Measurements from ENCODE around the gene SERPINB5.

SERPINB5 gene

DNA sequence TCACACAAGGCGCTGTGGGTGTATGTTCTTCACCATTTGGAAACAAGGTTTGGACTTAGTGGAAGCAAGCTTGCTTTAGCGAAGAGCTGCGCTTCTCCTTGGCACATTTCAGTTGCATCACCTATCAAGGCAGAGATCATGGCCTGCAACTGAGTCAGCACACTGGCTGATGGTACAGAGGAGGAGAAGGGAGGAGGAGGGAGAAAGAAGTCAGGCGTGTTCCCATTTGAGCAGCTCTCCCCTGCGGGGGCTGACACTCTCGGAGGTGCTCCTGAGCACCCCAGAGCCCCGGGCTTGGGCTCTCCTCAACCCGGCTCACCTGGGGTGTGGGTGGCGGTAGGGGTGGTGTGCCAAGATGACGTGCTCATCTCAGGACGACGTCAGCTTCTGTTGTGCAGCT lies 6.0 kb upstream of the SERPINB5 start:
- DNase-seq (ENCODE audit: low spot score): no peak

DNA sequence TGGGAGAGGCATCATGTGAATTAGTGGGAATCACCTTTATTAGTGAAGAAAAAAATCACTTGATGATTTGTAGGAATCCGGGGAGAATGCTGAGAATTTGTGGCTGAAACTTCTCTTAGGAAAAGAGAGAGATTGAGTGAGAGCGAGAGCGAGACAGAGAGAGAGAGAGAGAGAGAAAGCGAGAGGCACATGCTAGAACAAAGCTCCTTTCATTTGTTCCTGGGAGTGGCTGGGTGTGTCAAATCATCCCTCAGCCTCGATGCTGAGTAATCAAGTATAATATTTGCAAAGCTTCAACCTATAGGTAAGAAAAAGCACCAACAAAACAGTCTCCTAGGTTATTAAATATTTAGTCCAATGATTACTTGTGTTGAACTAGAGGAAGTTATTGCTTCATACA lies 4.4 kb upstream of the SERPINB5 start:
- DNase-seq (ENCODE audit: low spot score): no peak

DNA sequence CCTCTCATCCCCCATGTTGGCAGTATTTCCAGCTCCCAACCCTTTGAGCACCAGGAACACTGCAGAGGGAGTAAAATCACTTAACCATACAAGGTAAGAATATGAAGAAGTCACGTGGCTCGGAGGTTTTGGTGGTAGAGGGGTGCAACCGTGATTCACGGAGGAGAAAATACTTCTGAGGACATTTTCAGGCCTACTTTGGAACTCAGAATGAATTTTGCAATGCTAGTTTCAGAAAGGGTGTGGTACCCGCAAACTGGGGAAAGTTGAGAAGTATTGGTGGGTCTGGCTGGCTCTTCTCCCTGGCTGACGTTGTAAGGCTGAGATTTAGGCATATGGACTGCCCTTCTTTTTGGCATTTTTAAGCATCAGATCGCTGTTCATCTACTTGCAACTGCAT lies 442 bp downstream of the SERPINB5 start:
- DNase-seq (ENCODE audit: low spot score): no peak

DNA sequence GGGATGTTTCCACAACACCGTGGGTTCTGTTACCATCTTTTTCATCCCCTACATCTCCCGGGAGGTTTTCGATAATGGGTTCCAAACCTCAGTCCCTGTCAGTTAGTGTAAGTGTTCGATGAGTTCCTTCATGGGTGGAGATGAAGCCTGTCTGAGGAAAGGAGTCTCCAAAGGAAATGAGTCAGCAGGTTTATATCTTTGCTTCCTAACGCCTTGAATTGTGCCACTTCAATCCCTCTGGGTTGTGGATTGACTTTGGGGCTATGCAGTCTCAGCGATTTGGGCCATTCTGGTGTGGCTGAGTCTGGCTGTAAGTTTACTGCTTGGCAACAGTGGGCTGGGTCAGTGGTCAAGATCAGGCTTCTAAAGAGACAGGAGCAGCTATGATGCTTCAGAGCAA lies 1.2 kb downstream of the SERPINB5 start:
- DNase-seq (ENCODE audit: low spot score): no peak

DNA sequence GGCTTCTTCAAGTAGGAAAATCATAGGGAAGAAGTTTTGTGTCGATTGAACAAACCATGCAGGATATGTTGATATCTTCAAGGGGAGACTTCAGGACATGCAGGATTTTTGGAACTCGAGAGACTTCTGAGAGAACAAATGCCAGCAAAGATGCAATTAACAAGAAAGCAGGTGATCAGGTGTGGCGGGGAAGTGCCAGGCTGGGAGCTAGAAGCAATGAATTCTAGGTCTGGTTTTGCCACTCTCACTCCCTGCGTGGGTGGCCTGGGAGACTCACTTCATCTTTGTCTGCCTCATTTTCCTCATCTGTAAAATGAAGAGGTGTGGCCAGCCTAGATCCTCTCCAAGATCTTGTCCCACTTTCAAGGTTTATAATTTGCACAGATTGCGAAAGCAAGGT lies 3.1 kb downstream of the SERPINB5 start:
- no peak for DNase-seq (ENCODE audit: low spot score)

DNA sequence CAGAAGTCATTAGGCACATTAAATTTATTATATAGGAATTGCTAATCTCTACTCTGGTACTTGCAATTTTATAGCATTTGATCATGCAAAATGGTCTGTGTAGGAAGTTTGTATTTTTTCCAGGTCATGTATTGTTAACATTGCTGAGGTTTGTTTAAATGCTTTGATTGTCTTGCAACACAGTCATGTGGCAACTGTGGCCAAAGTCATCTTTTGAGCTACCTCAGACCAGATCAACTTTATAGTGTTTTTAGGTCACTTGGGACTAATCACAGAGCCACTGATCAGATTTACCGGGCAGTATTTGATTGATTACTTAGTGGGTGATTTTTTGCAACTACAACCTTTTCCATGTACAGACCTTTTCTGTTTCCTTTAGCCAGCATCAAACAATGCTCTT lies 3.7 kb downstream of the SERPINB5 start:
- DNase-seq (ENCODE audit: low spot score): no peak

DNA sequence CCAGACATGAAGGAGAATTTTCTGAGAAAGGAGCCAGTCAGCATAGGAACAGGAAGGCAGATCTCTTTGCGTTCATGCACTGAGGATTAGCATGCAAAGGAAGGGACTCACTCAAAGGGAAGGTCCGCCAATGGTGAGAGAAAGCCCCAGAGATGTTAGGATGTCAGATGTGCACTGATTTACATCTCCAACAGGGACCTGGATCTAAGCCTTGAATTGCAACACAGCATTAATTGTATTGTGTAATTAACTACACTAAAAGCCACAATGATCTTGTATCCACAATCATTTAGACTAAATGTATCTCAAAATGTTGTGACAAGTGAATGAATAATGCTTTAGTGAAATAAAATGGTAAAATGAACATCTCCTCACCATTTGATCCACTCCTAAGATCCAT lies 4.2 kb downstream of the SERPINB5 start:
- no peak for DNase-seq (ENCODE audit: low spot score)

DNA sequence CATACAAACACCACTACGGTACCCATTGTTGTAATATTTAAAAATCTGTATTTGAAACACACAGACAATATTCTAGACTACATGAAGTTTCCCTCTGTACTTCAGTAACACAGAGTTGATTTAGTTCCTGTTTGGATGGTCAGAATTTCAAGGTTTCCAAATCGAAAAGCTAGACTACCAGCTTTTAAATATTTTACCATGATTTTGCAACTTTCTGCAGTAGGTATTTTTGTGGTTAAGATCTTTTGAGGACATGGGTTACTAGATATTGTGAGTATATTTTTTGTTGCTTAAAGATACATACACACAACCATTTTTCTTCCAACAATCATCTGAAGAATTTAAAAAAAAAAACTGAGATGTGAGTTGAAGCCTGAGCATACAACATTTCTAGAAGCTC lies 10.9 kb downstream of the SERPINB5 start:
- DNase-seq (ENCODE audit: low spot score): no peak

DNA sequence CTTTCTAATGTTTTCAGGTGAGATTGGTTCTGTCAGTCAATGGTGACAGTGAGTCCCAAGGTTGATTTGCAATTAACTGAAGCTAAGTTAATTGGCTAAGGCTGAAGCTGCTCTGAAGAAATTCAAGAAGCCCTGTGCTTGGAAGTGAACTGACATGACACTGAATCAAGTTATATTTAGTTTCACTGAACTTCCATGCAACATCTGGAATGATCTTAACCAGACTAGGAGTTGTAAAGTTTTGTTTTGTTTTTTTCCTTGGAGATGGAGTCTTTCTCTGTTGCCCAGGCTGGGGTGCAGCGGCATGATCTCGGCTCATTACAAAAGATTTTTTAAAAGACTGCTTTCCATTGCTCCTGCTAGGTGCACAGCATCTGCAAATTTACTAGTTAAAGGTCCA lies 11.4 kb downstream of the SERPINB5 start:
- no peak for DNase-seq (ENCODE audit: low spot score)

DNA sequence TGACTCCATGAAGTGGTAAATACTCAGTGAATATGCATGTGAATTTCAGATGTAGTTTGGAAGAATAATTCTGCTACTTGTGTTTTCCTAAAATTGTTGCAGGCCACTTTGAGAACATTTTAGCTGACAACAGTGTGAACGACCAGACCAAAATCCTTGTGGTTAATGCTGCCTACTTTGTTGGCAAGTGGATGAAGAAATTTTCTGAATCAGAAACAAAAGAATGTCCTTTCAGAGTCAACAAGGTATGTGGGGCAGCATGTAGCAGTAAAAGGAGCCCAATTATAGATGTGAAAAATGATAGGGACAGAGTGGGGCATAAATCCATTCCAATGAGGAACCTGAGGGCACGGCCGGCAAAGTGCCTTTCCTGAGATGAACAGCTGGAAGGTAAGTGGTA lies 16.1 kb downstream of the SERPINB5 start:
- no peak for DNase-seq (ENCODE audit: low spot score)

DNA sequence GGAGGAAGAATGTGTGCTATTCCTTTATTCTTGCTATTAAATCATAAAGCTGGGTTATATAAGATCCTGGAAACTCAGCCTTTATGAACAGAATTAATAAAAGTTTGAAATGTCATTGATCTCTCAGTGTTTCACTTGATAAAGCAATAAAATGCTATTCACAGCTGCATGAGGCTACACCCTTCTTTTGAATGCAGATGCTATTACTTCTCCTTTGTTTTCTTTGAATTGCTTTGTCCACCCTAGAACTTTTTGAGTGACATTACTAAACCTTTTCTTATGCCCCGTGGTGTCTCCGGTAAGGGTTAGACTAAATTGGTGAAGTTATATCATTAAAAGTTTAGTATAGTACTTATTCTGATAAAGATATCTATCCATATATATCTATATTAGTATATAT lies 18.9 kb downstream of the SERPINB5 start:
- no peak for DNase-seq (ENCODE audit: low spot score)

DNA sequence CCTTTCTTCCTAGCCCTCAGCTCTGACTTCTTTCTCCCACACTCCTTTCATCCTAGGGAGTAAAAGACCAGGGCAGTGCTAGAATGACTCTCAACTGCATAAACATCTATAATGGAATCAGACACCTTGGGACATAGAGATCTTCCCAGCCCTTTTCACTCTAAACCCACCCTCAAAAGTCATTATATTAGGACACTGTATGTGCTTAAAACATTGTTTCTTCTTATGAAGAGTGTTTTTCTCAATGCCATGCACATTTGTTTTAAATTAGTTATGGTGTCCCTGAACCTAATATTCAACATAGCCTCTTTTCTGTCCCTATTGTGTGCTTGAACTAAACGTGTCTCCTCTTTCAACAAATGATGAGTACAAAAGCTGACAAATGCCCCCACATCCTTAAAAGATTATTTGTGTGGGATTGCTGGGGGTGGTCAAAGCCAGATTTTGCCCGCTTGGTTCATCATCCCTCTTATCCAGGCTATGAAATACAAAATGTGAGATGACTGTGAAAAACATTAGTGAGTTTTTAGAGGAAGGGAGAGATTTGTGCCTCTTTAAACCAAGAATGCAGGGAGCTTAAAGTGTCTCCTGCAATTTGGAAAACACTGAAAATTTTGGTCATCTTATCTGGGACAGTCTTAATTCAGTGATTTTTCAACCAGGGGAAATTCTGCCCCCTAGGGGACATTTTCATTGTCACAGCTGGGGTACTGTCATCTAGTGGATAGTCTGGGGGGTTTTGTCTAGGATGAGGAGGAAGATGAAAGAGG lies 29.0 kb downstream of the SERPINB5 start:
- peak; percentile 21 for DNase-seq (ENCODE audit: low spot score)

DNA sequence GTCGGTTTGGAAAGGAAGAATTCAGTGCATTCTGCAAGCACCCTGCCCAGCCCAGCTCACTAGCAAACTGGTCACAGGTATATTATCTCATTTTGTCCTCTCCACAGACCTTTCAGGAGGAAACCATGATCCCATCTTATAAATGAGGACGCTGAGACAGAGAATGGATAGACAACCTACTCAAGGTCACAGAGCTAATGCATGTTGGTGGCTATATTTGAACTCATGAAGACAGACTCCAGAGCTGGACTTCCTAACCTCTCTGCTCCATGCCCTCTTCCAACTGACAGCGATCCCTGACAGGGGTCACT lies 29.5 kb downstream of the SERPINB5 start:
- no peak for DNase-seq (ENCODE audit: low spot score)

DNA sequence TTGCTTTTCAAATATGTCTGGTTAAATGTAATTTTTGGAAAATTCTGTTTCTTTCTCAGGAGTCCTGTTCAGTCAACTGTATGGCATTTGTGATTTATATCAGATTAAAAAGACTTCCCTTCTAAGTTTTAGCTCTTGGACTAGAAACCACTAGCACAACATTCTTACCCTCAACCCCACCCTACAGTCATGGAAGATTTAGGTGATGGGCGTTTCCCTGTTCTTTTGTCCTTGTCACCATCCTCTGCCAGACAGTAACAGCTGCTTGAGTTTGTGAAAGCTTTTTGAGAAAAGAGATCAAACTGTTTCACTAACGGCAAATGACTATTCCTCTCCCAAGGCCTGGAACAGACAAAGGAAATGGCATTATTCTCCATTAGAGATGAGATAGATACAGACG lies 31.8 kb downstream of the SERPINB5 start:
- no peak for DNase-seq (ENCODE audit: low spot score)

DNA sequence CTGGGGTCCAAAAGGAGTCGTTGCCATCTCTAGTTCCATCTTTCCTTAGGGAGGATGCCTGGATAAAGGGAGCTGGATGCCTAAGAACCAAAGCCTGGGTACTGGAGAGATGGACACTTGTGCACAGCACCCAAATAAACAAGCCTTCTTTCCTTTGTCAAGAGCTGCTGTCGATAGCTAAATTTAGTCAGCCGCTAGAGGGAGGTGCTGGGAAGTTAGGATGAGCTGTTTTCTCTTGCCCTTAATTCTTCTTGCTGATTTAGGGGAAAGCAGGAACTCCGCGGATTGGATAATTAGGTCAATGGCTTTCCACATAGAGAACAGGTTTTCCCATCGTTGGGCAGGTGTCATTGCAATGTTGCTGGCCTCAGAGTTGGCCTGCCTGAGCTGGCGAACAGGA lies 34.5 kb downstream of the SERPINB5 start:
- DNase-seq (ENCODE audit: low spot score): peak; percentile 15

DNA sequence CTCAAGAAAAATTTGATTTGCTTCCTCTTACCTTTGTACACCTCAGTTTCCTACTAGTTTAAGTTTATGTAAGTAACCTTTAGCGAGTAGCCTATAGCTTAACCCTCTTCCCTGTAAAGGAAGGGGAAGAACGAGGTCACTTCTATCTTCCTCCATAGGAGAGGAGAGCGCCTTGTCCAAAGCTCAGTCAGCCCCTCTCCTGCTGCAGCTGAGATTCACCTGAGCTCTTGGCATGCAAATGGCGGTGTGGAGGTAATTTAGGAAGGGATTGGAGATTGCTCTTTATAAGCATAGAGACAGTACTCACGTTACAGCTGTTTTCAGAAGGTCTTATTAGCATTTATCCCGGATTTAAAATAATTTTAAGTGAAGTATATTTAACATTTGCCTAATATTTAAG lies 37.6 kb downstream of the SERPINB5 start:
- DNase-seq (ENCODE audit: low spot score): no peak

DNA sequence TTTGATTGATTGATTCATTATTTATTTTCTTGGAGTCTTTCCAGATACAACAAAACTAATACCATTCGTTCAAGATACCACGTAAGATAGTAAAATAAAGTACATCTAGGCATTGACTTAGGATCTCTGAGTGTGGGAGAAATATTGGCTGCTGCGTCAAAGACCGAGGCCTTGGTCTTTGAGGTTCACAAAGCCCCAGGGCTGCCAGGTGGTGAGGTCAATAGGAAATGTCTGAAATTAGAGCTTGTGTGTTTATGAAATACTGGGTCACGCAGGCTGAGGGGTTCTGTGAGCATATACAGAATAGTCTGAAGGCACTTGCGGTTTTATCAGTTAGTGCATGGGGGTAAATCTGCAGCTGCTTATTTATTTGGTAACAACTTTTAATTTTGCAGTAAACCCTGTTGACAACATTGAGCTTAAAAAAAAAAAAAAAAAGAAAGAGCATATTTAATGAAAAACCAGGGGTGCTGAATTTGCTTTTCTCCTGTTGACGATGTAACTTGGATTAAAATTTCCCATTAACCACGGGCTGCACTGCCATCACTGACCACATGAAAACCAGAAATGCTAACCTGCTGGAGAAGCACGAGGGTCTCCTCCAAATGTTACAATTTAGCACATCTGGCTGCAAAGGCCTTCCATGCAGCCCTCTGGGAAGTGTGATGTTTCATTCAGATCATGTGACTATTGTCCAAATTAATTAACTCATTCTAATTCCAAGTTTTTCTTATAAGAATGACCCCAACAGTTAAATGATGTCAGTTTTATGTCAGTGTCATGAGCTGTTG lies 38.3 kb downstream of the SERPINB5 start:
- no peak for DNase-seq (ENCODE audit: low spot score)

DNA sequence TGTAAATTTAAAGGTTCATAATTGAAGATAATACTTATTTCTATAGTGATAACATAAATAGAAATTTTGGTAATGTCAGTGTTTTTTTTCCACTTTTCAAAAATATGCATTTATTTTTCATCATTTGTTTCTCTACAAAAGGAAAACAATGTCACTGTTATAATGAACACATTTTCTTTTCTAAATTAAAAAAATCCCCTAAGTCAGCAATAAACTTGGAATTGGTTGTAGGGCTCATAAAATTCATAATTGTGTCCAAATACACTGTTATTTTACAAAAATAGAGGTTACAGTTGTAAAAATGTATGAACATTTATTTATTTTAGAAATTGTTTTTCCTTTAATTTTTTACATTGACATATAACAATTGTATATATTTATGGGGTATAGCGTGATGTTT lies 39.0 kb downstream of the SERPINB5 start:
- DNase-seq (ENCODE audit: low spot score): no peak

DNA sequence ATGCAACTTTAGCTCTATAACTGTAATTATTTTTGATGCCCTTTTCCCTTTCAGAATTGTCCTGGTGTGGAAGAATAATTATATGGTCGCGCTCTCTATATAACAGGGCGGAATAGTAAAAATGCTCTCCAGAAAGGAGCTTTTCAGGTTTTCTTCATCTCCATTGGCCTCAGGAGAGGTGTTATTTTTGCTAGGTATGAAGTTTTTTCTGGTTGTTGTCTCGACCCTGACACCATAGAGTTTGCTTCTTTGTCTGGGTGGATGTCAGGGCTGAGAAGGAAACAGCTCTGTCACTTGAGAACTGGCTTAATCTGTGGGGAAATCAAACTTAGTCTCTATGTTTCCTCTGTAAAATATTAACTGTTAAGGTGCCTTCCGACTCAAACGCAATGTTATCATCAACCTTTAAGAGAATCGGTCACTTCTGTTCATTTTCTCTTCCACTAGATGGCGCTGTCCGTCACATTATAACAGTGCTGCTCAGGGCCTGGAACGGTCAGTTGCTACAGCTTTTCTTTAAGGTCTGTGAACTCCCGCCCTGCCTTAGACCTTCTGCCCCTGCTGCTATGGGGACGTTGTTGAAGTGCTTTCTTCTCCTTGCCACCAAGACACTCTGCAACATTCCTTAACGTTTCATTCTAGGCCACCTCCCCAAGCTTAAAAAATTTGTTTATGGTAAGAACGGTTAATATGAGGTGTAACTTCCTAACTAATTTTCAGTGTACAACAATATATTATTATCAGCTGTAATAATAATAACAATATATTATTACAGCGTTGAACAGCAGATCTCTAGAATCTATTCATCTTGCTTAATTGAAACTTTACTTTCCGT lies 41.6 kb downstream of the SERPINB5 start:
- DNase-seq (ENCODE audit: low spot score): no peak

DNA sequence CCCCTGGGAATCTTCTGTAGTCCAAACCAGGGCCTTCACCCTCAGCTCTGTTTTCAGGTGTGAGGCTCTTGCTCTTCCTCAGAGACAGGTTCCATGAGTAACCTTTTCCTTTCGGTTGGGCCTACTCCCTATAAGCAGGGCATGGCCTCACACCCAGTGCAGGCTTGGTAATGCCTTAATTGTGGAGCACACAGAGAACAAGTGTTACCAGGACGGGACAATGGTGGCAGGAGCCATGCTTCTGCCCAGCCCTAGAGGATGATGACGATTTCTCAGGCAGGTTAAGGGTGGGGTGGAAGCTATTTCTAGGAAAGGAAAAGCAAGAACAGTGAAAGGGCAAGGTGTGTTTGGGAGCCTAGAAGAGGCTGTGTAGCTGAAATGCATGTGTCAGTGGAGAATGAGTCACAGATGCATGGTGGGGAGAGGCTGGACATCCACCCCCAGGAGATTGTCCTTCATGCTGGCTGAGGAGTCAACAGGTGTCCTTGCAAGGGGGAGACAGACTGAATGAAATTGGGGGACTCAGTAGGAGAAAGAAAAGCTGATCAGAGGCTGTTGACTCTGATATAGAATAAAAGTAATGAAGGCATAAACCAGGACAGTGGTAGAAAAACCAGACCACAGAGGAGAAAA lies 43.4 kb downstream of the SERPINB5 start:
- DNase-seq (ENCODE audit: low spot score): no peak

DNA sequence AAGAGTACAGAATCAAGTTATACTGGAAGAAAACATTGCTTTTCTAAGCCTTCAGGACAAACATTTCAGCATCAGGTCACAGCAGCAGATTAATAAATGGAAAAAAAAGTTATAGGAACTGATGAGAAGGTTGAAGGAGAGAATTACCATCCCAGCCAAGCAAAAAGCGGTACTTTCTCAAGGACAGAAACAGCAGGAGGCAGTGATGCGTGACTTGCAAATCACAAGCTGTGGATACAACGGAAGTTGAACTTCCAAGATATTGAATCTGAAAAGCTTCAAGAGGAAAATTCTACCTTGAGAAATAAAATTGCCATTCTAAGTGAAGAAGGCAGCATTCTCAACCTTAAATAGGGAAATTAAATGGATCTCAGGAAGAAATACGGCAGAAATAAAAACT lies 46.9 kb downstream of the SERPINB5 start:
- DNase-seq (ENCODE audit: low spot score): no peak

DNA sequence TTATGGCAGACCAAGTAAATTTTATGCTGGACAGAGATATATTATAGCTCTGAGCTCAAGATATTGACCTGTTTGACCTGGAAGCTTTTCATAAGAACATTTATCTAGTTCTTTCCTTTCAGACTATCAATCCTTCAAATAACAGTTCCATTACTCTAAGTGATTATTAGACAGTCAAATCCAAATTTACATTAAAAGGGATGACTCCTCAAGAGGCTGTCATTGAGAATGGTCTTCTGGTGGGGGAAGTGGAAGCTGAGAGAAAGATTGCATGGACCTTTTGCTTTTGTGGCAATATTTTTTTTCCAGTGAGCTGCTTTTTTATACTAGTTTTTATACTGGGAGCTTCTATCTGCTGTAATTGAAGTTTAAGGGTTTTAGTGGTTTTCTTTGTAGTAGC lies 50.5 kb downstream of the SERPINB5 start:
- no peak for DNase-seq (ENCODE audit: low spot score)

All from HuH-7 (cell line).